HG03135 (cell line): ENCODE data around the gene DMPK.
"Not testable (repeated sequence)": the region's sequence is repeated elsewhere in the genome, so short reads cannot be mapped to it uniquely, and the experiment has no call there.

ENCODE experiments used
- ATAC-seq: cut with Tn5 transposase; IDR thresholded peaks from one replicate; pipeline ENCODE4 v1.9.1; 2021; ENCODE audit warnings: mild to moderate bottlenecking, moderate library complexity; ENCODE audit not compliant: unreplicated experiment

DMPK gene

DNA sequence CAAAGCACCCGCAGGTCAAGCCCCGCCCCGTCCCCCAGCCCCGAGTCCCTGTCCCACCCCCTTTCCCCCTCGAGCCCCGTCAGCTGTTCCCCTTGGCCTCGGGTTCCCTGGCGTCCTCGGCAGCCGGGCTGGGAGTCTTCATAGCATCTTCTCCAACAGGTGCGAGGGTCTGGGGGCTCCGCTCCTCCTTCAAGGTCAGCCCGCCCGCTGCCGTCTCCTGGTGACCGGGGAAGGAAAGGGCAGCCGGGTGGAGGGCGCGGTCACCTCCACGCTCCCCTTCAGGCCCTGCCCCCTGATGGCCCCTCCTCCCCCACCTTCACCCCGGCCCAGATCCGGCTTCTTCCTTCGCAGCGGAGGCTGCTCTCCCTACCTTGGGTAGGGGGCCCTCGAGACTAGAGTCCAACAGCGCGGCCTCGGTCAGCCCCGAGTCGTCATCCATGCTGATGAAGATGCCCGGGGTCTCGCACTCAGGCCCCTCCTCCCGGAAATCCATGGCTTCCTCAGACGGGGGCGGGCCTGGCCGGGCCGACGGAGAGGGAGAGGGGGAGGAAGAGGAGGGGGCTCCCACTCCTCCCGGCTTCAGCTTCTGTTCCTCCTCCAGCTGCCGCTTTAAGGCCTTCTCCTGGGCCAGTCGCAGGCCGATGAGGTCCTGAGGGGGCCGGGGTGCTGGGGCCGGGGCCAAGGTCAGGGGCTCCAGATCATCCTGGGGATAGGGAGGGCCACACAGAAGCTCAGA is 33.4 kb upstream of the DMPK start:
- ATAC-seq, result no peak

DNA sequence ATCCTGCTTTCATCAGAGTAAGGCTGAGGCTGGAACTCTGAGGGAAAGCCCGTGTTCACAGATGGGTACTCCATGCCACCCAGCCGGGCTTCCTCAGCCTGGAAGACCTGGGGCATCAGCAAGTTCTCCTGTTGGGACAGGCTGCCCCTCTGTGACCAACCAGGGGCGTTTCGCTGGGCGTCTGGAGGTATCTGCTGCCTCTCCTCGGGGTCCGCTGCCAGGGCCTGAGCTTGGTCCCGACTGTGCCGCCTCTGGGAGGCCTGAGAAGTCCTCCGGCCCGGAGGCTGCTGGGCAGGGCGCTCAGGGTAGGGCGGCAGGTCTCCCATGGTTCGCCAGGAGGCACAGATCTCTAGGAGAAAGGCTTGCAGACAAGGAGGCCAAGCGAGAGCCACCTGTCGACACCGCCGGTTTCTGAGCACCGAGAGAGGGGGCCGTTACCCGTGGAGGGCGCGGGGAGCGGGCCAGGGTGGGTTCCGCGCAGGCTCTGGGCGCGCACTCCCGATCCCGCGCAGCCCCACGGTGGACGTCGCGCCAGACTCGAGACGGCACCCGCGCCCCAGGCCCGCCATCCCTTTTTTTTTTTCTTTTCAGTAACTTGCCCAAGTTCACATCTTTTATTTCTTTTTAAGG is 32.7 kb upstream of the DMPK start, which contains the start of gene RSPH6A:
Gene RSPH6A, minus strand, starts transcription at position 458 of the 630 bp plus-strand sequence. Its CDS starts 132 bp downstream, at position 326.
- no peak for ATAC-seq

DNA sequence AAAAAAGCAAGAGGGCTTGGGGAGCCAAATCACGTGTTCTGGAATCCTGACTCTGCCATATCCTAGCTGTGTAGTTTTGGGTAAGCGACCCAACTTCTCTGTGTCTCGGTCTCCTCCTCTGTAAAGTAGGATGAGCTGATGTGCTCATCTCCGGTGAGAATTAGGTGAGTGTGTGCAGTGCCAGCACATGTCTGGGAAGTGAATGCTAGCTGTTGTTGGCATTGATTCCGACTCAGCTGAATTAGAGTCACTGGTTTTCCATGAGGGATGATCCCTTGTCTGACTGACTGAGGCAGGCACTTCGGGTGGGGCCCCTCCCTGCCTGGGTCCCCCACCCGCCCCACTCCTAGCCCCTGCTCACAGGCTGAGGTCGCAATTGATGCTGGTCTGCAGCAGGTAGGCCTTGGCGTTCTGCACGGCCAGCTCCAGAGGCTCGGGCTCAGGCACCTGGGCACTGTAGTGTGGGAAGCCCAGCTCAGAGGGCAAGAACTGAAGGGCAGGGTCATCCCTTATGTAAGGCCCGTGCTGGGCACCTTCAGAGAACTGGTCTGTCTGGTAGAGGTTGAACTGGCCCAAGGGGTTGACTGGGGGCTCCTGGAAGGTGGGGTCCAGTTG is 32.0 kb upstream of the DMPK start:
- ATAC-seq, result no peak

DNA sequence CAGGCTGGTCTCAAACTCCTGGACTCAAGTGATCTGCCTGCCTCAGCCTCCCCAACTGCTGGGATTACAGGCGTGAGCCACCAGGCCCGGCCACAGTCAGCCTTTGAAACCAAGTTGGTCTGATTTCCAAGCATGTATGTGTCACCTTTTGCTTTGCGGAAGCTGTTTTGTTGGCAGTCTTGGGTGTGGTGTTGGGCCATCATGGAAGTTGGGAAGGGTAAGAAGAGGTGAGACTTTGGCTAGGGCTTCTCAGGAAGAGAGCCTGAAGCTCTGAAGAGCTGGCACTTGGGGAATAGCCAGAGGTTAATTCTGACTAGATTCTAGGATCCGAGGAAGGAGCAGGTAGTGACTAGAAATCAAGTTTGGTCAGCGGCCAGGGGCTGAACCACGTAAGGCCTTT is 30.0 kb upstream of the DMPK start:
- no peak for ATAC-seq

DNA sequence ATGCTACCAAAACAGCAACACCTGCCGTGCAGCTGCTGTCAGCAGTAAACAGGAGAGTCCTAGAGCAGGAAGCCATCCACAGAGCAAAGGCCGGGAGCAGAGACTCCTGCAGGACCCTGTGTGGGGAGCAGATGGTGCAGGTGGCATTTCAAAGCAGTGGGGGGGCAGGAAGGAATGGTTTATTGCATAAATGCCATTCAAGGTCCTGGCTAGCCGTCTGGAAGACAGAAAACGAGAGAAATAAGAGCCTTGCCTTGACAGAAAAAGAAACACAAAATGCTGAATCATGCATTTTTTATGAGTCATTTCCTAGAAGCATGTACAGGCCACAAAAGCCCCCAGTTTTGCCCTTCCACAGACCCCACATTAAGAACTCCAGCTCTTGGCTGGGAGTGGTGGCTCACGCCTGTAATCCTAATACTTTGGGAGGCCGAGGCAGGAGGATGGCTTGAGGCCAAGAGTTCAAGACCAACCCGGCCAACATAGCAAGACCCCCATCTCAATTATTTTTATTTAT is 27.4 kb upstream of the DMPK start:
- no peak for ATAC-seq

DNA sequence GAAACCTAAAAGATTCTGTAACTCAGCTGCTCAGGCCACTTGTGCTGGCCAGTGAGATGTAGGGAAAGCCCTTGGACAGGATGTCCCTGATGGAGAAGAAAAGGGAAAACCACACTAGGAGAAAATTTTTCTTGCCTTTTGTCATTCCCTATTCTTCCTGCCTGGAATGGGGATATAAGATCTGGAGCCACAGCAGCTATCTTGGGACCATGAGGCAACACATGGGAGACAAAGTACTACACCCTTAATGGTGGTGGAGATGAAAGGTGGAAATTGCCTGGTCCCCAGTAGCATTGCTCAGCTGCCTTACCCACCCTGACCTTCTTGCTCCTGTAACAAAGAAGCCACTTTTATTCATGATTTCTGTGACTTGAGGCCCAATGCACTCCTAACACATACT is 23.4 kb upstream of the DMPK start:
- no peak for ATAC-seq

DNA sequence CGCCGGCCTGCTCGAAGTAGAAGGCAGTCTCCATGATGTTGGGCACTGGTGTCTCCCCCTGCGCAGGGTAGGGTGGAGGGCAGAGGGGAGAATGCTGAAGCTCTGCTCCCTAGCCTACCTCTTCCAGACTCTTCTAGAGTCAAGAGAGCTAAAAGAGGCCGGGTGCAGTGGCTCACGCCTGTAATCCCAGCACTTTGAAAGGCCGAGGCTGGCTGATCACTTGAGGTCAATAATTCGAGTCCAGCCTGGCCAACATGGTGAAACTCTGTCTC is 22.6 kb upstream of the DMPK start:
- no peak for ATAC-seq

DNA sequence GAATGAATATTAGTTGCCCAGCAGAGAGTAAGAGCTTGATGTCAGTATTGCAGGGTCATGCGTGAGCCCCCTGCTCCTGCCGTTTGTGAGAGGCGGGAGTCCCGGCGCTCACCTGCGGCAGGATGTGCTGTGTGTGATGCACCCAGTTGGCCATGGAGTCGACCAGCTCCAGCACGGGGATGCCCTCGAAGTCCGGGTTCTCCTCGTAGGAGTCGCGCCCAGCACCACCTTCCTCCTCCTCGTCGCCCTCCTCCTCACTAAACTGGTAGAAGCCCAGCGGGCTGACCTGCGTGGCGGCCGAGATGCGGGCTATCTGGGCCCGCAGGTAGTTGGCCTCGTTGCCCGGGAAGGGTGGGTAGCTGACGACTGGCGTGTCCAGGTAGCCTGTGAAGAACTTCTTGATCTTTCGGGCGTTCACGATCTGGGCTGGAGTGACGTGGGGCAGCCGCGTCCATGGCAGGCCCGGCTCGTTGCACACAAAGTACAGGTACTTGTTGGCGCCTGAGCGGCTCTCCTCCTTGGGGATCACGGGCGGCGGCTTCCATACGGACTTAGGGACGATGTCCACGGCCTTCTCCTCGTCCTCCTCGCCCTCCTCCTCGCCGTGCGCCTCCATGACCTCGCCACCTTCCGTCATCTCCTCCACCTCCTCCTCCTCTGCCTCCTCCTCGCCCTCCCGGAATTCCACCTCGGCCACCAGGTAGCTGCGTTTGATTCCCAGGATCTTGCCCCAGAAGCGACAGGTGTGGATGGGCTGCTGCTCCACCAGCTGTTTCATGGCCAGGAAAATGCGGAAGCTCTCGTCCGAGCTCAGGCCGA is 22.1 kb upstream of the DMPK start:
- no peak for ATAC-seq

DNA sequence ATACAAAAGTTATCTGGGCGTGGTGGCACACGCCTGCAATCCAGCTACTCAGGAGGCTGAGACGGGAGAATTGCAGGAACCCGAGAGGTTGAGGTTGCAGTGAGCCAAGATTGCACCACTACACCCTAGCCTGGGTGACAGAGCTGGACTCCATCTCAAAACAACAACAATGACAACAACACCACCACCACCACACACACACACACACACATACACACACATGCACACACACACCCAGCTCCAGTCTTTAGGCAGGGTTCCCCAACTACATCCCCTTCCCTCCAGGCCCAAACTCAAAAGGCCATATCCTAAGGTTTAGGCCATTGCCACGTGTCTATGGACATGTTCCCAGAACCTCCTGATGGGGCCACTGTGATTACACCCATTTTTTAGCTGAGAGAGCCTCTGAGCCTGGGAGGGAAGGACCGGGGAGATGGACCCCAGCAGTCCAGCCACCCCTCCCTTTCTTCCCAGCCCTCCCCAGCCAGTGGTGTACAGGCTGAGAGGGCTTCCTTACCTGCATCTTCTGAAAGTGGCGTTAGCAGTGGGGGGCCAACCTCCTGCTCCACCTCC is 19.4 kb upstream of the DMPK start:
- ATAC-seq, result no peak

DNA sequence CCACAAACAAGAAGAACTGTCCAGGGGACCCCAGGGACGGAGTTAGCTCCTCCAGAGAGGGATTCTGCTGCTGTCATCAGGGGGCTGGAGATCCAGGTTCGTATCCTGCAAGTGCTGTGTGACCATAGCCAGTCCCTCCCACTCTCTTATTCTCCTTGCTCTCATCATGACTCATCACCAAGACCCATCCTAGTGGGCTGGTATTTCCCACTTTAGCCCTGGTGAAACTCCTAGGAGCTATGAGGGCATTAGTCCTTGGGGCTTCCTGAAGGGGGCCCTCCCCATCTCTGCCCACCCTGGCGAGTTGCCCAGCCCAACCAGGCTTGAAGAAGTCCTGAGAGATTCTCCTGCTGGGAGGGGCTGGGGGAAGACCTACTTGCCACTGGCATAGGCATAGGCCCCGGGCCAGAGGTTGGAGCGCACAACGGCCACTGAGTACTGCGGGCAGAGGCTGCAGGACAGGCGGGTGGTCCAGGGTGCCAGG is 17.8 kb upstream of the DMPK start:
- no peak for ATAC-seq

DNA sequence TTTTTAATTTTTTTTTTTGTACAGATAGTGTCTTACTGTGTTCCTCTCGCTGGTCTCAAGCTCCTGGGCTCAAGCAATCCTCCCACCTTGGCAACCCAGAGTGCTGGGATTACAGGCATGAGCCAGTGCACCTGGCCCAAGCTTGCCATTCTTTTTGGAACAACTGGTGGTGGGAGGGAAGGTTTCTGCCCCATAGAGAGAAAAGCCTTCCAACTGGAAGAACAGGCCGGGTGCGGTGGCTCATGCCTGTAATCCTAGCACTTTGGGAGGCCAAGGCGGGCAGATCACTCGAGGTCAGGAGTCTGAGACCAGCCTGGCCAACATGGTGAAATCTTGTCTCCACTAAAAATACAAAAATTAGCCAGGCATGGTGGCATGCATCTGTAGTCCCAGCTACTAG is 17.3 kb upstream of the DMPK start:
- ATAC-seq, result not testable (repeated sequence)

DNA sequence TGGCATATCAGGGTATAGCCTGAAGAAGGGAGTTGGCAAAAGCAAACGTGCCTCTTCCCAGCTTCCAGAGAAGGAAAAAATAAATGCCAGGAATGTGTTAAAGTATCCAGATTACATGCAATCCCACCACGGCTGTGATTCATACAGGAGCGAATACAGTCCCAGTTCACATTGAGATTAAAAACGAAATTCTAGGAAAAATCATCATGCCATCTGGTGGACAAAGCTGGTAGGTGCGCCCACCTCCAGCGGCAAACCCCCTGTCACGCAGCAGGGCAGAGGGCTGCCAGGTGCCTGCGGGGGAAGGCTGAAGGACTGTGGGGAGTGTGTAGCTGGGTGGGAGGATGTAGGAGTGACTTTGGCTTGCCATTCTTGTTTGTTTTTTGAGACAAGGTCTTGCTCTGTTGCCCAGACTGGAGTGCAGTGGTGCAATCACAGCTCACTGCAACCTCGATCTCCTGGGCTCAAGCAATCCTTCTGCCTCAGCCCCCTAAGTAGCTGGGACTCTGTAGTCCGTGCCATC is 16.8 kb upstream of the DMPK start:
- ATAC-seq, result no peak

DNA sequence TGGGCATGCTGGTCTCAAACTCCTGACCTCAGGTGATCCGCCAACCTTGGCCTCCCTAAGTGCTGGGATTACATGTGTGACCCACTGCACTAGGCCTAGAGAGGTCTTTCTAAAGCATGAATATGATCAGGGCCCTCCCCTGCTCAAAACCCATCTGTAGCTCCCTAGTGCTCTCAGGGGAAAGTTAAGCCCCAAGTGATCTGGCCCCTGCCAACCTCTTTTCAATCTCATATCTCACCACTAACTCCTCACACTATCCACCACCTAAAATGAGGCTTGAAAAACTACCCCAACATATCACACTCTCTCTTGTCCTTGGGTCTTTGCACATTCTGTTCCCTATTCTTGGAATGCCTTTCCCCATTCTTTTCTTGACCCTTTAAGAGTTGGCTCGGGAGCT is 12.3 kb upstream of the DMPK start:
- no peak for ATAC-seq

DNA sequence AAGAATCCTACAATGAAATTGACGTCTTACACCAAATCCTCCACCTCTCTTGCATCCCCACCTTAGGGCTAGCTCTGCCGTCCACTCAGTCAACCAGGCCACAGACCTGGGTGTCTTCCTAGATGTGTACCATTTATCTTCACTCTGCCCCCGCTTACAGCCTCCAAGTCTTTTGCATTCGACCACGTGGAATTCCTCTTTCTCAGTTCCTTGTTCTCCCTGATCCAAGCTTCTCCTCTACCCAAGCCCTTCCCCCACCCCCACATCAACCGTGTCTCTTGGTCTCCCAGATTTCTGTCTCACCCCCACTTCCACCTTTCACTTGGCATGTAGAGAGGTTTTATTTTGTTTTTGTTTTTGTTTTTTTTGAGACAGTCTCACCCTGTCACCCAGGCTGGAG is 11.6 kb upstream of the DMPK start:
- no peak for ATAC-seq

DNA sequence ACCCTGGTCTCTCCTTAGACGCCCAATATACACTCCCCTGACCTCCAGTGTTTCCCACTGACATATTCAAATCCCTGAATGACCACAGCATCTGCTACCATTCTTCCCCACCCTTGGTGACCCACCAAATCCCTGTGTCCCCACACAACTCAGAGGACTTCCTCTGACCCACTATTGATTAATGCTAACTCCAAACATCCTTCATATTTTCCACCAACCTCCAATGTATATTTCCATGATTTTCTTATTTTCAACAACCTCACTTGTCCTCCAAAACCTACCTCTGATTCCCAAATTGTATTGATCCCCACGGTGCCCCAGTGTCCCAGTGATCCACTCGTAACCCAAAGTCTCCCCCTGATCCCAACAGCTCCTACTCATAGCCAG is 10.9 kb upstream of the DMPK start:
- no peak for ATAC-seq

DNA sequence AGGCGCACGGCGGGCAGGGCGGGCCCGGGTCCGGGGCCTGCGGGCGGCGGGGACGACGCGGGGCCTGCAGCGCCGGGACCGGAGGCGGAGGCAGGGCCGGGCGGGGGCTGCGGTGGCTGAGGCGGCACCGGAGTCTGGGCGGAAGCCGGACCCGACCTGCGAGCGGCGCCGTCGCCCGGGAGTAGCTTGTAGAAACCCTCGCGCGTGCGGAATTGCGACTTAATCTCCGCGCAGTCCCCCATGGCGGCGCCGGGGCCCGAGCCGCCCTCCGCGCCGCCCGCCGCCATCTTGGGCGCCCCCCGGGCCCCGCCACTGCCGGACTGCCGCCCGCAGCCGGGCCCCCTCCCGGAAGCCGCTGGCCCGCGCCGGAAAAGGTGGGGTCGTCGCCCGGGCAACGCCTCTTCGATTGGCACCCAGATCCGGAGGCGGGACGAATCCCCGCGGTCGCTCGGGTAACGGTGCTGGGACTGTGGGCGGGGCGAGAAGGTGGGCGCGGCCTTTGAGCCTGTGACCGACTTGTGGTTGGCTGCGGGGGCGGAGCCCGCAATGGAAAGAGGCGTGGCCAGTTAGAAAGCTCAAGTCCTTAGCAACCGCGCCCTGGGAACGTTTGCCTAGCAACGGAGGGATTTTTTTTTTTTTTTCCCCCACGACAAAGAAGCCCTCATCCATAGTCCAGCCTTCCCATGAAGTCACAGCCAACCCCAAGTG is 10.3 kb upstream of the DMPK start, which contains the start of gene DMWD:
Gene DMWD, minus strand, starts transcription at position 376 of the 708 bp plus-strand sequence. Its CDS starts 89 bp downstream, at position 287.
- ATAC-seq, result peak; percentile 91

DNA sequence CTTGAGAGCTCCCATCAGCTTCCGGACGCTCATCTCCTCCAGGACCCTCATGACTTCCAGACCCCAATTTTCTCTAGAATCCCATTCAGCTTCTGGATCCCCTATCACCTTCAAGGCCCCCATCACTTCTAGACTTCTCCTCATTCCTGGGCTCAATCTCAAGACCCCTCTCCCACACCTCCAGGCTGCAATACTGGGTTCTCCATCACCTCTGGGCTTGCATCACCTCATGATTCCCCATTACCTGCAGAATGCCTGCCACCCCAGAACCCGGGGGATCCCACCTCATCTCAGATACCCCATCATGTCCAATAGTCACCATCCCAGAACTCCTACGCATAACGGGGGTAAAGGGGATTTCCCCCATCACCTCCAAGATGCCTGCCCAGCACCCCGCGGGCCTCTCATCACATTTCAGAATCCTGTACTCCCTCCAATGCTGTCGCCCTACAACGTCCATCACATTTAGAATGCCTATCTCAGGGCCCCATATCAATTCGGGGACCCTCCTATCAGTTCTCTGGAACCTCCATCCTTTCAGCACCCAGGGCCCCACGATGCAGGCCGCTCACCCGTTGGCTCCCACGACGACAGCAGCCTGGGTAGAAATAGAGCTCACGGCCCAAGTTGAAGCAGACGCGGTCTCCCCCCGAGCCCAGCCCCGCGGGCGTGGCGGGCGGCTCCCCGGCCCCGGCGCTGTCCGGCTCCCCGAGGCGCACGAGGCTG is 9.6 kb upstream of the DMPK start:
- peak; percentile 17 for ATAC-seq

DNA sequence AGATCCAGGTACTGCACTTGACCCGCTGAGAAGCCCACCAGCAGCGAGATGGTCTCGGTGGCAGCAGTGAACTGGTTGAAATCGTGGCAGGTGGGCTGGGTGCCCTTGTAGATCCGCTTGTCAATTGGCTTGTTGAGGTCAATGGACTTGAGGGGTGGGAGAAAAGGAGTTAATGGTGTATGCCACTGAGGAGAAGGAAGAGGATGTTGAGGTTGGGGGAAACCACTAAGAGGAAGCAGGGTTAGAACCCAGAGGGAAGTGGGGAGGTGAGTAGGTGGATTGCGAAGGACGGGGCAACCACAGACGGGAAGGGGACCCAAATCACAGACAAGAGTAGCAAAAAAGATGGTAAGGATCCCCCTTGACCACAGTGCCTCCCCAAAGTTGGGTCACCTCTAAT is 8.7 kb upstream of the DMPK start:
- no peak for ATAC-seq

DNA sequence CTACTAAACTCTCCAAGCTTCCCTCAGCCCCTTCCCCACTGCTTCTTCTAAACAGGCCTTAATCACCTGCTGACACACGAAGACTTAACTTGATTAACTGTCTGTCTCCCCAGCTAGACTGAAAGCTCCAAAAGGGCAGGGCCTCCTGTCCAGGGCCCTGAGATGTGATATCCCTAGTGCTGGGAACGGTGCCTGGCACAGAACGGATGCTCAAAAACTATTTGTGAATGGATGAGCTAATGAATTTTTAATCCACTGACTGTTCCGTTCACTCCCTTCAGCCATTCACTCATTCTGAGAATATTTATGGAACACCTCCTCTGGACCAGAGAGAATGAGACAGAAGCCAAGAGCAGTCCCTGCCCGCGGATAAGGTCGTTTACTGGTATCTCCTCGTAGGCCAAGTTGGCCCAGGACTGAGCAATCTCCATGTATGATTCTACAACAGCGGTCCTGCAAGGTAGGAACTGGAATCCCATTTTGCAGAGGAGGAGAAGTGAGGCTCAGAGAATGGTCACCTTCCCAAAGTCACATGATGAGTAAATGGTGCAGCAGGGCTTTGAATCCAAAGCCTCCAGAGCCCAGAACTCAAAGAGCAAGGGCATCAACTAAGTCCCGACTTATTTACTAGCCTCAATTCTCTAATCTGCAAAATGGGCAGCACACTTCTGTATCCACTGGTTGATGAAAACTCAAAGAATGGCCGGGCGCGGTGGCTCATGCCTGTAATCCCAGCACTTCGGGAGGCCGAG is 6.9 kb upstream of the DMPK start:
- no peak for ATAC-seq
